Measurements from ENCODE around the gene ZNF467.

Gene ZNF467

DNA sequence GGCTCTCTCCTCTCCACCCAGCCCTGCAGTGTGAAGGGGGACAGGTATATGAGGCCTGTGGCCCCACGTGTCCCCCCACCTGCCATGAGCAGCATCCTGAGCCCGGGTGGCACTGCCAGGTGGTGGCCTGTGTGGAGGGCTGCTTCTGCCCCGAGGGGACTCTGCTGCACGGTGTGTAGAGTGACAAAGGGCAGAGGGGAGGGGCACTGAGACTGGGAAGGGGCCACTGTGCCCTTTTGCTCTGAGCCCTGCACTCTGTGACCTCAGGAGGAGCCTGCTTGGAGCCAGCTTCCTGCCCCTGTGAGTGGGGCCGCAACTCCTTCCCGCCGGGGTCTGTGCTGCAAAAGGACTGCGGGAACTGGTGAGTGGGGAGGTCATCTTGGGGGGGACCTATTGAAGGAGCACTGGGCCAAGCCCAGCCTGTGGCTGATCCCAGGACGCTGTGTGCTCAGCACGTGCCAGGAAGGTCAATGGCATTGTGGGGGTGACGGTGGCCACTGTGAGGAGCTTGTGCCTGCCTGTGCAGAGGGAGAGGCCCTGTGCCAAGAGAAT lies 15.0 kb upstream of the ZNF467 start:
- H3K27ac ChIP-seq = no peak overlapping the region
- DNase-seq (ENCODE audit: low read depth, low spot score) = no peak

GRCh38 chr7:149787428-149788299 lies 14.3 kb upstream of the ZNF467 start:
- DNase-seq (ENCODE audit: low read depth, low spot score) = no peak
- H3K27ac ChIP-seq = no peak overlapping the region

DNA sequence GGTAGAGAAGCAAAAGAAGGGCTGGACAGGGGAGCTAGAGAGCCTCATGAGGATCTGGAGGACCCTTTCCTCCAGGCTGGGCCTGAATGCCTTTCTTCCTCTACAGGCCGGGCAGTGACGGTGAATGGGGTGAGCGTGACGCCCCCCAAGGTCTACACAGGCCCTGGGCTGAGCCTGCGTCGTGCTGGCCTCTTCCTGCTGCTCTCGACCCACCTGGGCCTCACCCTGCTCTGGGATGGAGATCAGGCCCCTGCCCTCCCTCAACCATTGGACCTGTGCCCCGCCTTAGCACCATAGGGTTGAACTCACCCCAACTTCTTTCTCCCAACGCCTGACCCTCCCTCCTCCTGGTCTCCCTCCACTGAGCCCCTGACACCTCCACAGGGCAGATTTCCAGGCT lies 12.6 kb upstream of the ZNF467 start:
- no peak for DNase-seq (ENCODE audit: low read depth, low spot score)
- H3K27ac ChIP-seq = no peak overlapping the region

DNA sequence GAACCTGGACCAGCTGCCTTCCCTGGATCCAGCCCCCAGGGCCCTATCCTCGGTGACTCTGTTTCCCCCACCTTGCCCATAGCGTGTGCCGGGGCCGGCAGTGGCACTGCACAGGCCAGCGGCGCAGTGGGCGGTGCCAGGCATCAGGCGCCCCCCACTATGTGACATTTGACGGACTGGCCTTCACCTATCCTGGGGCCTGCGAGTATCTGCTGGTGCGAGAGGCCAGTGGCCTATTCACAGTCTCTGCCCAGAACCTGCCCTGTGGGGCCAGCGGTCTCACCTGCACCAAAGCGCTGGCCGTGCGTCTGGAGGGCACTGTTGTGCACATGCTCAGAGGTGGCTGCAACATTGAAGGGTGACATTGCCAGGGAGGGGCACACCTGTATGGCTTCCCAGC lies 12.0 kb upstream of the ZNF467 start:
- no peak for DNase-seq (ENCODE audit: low read depth, low spot score)
- no peak overlapping the region for H3K27ac ChIP-seq

GRCh38 chr7:149784251-149784608 lies 10.8 kb upstream of the ZNF467 start:
- DNase-seq (ENCODE audit: low read depth, low spot score) = no peak

GRCh38 chr7:149783386-149784250 lies 10.2 kb upstream of the ZNF467 start:
- no peak for DNase-seq (ENCODE audit: low read depth, low spot score)
- no peak overlapping the region for H3K27ac ChIP-seq

More at GRCh38 chr7:149784251-149784608, 10.8 kb upstream of the ZNF467 start:
- no peak overlapping the region for H3K27ac ChIP-seq

- DNase-seq (ENCODE audit: low read depth, low spot score) = no peak
- H3K27ac ChIP-seq = no peak overlapping the region
Observed at GRCh38 chr7:149782682-149783345, 9.4 kb upstream of the ZNF467 start.

DNA sequence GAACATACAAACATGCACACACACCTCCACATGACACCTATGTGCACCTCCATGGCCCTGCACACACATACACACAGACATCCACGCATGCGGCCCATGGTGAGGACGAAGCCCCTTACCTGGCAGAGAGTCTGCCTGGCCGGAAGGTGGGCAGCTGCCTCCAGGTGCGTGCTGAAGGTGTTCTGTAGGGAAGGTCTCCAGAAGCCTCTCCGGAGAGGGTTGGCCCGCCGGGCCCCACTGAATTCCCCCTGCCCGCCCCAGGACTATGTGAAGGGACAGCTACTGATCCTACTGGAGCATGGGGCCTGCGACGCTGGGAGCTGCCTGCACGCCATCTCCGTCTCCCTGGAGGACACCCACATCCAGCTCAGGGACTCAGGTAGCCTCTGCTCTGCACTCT lies 8.5 kb upstream of the ZNF467 start:
- DNase-seq (ENCODE audit: low read depth, low spot score) = no peak
- no peak overlapping the region for H3K27ac ChIP-seq

DNA sequence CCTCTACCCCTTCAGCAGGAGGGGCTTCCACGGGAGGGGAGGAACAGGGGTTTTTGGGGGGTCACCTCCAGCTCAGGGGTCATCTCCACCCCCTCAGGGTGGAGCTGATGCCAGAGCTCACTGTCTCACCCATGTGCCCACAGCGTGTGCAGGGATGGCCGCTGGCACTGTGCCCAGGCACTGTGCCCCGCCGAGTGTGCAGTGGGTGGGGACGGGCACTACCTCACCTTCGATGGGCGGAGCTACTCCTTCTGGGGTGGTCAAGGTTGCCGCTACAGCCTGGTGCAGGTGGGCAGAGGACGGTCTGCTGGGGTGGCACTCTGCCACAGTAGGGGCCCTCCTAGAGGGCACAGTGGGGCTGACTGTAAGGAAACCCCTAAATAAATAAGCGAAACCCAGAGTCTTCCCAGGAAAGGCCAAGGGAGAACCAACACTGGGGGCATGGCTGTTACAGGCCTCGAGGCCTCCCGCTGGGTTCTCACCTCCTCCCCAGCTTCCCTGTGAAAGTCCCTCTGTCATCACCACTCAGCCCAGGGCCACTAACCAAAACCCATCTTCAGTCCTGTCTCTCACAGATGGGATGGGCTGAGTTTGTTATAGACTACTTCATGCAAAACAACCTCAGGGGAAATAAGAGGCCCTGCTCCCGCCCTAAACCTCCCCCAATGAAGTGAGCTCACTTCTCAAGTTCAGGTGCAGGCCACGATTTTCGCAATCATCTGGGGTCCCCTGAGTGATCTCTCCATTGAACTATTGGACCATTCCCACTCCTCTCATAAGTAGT lies 7.4 kb upstream of the ZNF467 start:
- no peak for DNase-seq (ENCODE audit: low read depth, low spot score)
- no peak overlapping the region for H3K27ac ChIP-seq

DNA sequence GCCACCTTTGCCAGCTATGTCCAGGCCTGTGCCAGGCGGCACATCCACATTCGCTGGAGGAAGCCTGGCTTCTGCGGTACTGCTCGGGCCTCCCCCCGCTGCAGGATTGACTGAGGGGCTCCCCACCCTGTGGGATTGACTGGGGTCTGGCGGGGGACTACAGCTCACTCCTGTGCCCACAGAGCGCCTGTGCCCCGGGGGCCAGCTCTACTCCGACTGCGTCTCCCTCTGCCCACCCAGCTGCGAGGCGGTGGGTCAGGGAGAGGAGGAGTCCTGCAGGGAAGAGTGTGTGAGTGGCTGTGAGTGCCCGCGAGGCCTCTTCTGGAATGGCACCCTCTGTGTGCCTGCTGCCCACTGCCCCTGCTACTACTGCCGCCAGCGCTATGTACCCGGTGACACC lies 6.7 kb upstream of the ZNF467 start:
- DNase-seq (ENCODE audit: low read depth, low spot score) = no peak
- no peak overlapping the region for H3K27ac ChIP-seq

DNA sequence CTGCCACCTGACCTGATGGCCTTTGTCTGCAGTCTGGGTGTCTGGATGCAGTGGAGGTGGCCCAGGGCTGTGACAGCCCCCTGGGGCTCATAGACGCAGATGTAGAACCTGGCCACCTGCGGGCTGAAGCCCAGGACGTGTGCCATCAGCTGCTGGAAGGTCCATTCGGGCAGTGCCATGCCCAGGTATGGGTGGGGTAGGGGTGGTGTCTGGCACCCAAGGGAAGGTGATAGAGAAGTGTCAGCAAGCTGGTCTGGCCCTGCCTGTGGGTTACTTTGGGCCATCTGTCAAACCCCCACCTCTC lies 6.1 kb upstream of the ZNF467 start:
- no peak overlapping the region for H3K27ac ChIP-seq
- DNase-seq (ENCODE audit: low read depth, low spot score) = no peak

DNA sequence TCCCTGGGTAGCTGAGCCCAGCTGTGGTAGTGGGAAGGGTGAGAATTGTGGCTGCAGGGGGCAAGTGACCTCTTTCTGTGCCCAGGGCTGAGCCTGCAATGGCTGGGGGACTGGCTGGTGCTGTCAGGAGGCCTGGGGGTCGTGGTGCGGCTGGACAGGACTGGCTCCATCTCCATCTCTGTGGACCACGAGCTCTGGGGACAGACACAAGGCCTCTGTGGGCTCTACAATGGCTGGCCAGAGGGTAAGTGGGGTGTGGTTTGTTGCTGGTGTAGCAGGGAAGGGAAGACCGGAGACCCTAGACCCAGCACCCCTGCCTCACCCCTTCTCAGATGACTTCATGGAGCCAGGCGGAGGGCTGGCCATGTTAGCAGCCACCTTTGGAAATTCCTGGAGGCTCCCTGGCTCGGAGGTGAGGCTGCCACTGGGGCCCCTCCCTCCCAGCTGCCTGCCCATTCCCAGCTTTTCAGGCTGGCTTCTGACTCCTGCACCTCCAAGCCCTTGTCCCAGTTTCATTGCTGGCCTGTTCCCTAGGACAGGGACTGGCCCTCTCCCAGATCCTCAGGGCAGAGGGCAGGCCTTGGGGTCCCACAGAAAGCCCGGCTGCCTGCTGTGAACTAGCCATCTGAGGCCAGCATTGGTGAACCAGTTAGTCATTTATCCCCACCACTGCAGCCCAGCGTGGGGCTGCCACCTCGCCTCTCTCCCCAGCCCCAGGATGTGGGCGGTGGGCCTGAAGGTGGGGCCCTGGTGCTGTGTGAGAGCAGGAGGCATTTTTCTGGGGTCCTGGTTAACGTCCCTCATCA lies 5.5 kb upstream of the ZNF467 start:
- no peak for DNase-seq (ENCODE audit: low read depth, low spot score)
- no peak overlapping the region for H3K27ac ChIP-seq

DNA sequence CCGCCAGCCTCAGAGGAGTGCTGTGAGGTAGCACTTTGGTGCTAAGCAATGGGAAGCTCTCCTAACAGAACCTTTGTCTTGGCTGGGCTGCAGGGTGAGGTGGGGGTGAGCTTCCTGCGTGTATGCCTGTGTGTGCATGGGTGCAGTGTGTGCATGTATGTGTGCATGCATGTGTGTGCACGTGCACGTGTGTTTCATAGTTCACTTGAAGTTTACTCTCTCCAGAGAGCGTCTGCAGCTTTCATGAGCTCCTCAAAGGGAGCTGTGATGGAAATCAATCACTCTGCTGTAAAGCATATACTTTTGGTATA lies 4.9 kb upstream of the ZNF467 start:
- H3K27ac ChIP-seq = no peak overlapping the region
- DNase-seq (ENCODE audit: low read depth, low spot score) = no peak

- no peak for DNase-seq (ENCODE audit: low read depth, low spot score)
- H3K27ac ChIP-seq = no peak overlapping the region
Observed at GRCh38 chr7:149777551-149778326, 4.4 kb upstream of the ZNF467 start.

GRCh38 chr7:149776848-149777407 lies 3.5 kb upstream of the ZNF467 start:
- no peak for DNase-seq (ENCODE audit: low read depth, low spot score)
- no peak overlapping the region for H3K27ac ChIP-seq

DNA sequence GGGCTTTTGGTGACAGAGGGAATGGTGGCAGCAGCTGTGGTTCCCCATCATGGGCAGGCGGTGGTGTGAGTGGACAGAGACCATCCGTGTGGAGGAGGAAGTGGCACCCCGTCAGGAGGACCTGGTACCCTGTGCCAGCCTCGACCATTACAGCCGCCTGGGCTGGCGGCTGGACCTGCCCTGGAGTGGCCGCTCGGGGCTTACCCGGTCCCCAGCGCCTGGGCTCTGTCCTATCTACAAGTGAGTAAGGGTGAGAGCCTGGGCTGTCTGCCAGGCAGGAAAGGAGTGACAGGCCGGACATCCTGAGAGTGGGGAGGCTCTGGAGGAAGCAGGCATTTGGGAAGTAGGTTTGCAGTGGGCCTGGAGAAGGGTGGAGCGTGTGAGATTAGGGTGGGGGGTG lies 2.9 kb upstream of the ZNF467 start:
- DNase-seq (ENCODE audit: low read depth, low spot score) = no peak

GRCh38 chr7:149775176-149775556 lies 1.8 kb upstream of the ZNF467 start:
- no peak for DNase-seq (ENCODE audit: low read depth, low spot score)

More for the DNA sequence above, 2.9 kb upstream of the ZNF467 start:
- no peak overlapping the region for H3K27ac ChIP-seq

More at GRCh38 chr7:149775176-149775556, 1.8 kb upstream of the ZNF467 start:
- no peak overlapping the region for H3K27ac ChIP-seq

All from epithelial cell of prostate (primary cell).